Measurements from ENCODE around the gene FARS2.

Gene FARS2

DNA sequence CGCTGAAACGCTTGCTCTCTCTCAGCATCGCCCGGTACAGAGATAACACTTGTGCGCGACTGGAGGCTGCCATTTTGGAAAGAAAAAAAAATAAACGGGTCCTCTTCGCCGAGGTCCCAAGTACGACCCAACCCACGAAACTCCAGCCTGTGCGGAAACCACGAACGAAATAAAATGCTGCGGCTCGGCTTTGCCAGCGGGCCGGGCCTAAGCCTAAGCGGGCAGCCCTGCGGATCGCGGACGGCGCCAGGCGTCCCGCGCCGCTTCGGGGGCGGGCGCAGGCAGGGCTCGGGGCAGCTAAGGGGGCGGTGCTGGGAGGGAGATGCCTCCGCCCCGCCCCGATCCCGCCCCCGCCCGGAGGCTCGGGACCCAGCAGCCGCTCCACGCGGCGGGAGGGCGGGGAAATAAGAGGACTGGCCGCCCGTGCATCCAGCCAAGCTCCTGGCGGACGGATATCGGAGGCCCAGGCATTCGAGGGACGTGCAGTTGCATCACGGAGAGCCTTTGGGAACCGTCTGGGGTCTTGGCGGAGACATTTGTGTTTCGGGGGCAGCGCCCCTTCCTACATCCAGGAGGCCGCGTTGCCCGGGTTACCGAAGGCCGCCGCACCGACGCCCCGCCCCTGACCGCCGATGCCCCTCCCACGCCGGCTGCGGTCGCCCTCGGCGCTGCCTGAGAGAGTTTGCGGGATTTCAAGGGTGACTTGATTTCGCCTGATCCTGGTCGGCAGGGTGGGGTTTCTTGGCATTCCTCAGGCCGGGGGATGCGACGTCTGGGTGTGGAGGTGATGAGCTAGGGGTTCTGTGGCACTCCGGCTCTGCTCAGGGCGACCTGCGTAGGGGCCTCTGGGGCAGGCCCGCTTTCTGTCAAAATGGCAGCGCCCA lies at the start of gene FARS2, which contains the start of gene LYRM4:
Gene FARS2 (plus strand): TSS at position 853 of the 884 bp plus-strand sequence.
Gene LYRM4 (minus strand): TSS at position 290 of the 884 bp plus-strand sequence. CDS start 217 bp downstream, at position 73.
- DNase-seq (ENCODE audit: low read depth): peak; percentile 86

DNA sequence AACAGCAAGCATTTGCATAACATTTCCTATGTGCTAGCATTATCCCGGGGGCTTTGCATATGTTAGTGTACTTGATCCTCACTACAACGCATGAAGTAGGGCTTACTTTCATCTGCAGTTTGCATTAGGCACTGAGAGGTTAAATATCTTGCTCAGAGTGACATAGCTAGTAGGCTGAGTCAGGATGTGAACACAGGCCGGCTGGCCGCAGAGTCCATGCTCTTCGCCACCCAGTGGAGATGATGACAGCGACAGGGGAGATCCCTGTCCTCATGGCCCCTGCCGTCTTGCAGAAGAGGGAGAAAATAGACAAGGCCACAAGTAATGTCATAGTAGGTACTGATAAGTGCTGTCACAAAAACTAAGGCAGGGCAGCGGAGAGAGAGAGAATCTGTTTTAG lies 47.5 kb upstream of the FARS2 start:
- DNase-seq (ENCODE audit: low read depth): no peak

DNA sequence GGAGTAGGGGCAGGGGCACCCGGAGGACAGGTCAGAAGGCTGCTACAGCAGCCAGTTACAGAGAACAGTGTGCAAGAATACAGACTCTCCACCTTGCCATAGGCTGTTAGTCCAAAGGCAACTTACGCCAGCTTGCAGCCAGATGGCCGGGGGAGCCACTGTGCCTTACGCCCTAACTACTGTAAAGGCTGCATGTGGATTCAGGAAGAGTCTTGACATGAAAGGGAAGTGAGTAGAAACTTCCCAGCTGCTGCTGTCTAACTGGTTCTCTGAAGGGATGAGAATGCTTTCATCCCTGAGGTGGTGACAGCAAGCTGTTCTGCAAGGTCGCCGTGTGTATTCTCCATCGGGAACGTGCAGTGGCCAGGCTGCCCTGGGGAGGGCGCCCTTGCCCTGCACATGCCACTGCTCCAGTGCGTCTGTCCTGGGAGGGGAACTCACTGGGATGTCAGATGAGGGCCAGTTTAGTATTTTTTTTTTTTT lies 46.7 kb upstream of the FARS2 start:
- DNase-seq (ENCODE audit: low read depth): no peak

DNA sequence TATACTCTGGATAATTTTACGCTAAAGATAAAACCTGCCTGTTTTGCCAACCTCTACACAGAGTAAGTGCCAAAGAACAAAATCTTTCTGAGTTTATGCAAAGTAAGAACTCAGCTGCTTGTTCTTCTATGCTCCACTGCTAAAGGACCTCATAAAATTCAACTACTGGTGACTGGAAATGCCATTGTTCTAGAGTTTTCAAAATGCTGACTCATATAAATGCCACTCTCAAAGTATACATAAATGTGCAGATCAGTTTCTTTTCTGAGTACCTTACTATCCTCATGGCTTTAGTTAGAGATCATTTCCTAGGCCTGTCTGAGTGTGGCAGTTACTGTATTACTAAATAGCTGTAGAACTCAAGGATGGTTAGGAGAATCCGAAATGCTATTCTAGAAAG lies 46.2 kb upstream of the FARS2 start:
- DNase-seq (ENCODE audit: low read depth): no peak

DNA sequence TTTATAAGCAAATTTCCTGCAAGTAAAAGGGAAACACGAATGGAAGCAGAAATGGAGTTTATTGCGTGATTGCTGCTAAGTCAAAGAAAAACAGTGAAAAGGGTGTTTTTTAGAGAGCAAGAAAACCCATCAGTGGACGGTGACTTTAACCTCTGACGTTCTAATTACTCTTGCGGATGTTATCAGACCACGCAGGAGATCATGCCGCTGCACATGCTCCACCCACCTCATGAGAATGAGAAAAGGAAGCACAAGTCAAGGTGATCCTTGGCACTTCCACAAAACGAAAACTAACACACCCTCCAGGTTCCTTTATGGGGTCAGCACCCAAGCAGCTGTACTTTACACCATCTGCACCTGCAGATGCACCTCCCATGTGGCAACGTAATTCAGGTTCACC lies 45.5 kb upstream of the FARS2 start:
- no peak for DNase-seq (ENCODE audit: low read depth)

DNA sequence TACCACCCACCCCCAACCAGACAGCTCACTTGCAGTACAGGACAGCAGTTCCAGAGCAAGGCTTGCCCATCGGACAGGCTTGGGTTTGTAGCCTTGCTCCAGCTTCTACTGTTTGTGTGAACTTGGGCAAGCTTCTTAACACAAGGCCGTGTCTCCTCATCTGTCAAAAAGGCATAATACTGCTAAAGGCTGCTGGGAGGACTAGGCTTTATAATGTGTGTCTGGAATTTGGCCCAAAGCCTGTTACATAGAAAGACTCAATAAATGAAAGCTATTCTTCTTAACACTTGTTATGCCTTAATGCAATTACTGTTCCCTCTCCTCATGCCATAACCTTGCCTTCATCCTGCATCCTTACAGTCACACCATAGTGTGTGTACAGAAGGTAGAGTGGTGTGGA lies 44.0 kb upstream of the FARS2 start:
- DNase-seq (ENCODE audit: low read depth): no peak

DNA sequence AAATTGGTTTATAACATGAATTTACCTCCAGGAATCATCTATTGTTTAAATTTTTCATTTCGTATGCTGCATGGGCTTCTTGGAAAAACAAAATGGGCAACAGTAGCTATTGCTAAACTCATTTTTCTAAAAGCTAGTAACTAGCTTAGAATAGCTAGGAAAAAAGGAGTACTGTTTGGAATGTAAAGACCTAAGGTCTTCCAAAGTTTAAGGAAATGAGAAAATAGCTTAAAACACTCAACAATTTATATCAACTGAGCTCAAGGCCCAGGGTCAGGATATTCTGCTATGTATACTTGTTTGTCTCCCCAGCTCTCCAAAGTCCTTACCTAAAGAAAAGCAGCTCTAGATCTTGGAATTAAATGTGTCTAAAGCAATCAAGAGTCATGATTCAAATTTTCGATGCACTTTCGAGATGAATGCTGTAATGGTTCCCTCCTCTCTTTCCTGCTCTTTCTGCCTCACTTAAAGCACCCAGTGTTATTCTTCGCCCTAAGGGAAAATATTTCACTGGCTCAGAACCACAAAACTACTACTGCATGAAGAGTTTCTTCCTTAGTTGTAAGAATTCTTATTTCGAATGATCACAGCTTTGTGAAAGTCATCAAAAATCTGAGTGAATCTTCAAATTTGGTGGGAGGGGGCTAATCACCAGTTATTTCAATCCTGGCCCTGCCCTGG lies 42.2 kb upstream of the FARS2 start:
- no peak for DNase-seq (ENCODE audit: low read depth)

DNA sequence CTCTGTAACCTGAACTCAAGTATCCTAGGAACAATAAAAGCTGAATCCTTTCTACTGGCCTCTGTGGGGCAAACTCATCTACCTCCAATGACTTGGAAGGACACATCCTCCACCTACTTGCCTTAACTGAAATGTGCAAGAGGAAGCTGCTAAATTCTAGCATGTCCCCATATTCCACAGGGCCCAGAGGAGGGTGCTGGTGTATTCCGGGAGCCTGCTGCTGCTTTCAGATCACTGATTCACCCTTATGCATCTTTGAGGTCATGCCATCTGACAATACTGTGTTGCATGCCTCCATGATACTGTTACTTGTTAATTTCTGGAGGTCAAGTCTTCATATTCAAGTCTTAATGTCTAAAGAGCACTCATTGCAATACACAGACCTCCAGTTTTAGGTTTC lies 40.9 kb upstream of the FARS2 start:
- DNase-seq (ENCODE audit: low read depth): no peak

DNA sequence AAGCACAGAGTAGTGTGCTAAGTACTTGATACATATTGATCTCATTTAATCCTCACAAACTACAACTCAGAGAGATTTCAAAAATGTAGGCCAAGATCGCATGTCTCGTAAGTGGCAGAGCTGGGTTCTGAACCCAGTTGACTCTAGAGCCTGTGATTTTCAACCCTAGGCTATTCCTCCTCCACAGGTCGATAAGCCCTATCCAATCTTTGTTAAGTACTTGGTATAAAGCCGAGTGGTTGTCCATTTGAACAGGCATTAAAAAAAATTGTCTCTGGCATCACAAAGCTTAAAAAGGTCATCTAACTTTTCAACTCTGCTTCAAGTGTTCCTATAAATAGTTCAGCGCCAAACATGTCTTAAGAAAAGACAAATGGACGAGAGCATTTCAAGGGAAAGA lies 38.0 kb upstream of the FARS2 start:
- DNase-seq (ENCODE audit: low read depth): no peak

DNA sequence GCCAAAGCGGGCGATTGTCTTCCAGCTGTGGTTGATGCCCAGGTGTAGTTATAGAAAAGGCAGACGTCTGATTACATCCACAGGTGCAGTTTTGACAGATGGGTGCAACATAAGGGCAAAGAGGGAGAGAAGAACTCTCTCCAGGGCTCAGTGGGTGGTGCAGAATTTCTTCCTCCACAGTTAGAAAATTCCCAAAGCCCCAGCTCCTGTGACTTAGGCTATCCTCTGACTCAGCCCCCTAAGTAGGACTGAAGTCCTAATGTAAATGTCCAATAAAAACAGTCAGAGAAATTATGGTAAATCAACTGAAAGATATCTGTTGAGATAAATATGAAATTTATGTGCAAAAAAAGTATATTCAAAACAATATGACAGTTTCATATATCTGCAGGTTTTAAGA lies 32.0 kb upstream of the FARS2 start:
- DNase-seq (ENCODE audit: low read depth): no peak

DNA sequence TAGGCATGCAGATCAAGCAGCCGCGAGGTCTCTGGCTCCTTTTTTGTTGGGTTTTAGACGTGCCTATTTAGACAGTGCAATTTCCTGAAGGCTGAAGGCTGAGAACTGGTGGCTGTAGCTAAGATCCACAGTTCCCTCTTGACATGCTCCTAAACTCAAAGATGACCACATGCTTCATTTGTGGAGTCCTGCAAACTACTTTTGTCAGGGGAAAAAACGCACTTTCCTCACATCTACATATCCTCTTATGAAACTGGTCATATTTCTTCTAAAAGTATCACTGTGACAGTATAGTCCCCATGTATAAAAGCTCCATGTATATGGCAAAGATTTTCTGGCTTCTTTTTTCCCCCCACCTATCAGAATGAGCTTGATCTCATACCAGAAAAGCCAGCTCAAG lies 31.2 kb upstream of the FARS2 start:
- DNase-seq (ENCODE audit: low read depth): no peak

DNA sequence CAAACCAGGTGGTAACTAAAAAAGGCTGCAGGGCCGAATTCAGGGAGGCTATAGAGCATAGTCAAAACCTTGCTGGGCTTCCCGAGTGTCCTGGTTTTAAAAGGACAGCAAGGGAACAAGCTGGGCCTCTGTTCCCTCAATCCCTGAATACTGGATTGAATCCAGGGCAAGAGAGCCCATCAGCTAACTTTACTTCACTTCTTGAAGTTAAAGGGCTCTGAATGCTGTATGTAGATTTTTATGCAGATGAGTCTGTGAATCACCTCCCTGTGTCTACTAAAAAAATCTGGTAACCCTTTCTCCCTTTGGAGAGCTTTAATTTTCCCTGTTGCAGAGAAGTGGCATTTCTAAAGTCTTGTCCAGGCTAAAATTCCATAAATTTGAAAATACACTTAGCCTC lies 30.0 kb upstream of the FARS2 start:
- no peak for DNase-seq (ENCODE audit: low read depth)

DNA sequence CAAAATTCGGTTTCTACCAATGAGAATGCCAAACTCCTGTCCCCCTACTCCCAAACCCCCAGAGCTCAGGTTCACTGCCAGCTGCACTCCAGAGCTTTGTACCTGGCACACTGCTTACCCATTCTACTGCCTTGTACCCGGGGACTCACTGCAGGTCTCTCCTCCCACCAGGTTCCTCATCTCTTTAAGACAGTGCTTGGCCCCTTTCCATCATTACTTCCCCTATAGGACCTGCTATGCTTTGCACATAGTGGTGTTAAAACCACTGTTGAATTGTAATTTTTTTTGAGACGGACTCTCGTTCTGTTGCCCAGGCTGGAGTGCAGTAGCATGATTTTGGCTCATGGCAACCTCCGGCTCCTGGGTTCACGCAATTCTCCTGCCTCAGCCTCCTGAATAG lies 26.4 kb upstream of the FARS2 start:
- no peak for DNase-seq (ENCODE audit: low read depth)

DNA sequence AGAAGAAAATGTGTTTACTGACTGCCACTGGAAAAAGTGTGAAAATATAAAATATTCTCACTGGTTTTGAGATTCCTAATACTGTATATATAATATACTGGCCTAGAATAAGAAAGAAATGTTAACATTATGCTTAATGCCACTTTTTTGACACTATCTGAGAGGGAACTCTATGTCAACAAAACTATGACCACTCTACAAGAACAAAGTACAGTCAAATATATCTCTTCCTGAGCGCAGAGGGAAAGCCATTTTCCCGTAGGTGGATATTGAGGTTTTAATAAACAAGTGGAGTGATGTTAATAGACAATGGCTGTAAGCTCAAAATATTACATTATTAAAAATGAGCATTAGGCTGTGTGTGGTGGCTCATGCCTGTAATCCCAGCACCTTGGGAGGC lies 25.5 kb upstream of the FARS2 start:
- DNase-seq (ENCODE audit: low read depth): no peak

DNA sequence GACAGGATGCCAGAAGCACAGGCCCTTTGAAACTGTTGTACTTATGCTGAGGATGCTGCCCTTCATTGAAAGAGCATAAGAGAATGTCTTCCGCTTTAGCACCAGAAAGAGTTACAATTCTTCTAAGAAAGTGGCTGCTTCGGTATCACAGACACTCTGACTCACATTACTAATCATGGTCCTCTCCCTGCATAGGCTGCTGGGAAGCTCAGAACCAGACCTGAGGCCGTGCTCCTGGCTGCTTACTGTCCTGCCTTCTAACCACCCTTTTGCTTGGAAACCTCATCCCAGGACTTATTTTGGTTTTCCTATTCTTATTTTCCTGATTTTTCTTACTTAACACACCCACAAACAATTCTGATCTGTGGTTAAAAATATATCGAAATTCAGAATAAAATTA lies 23.5 kb upstream of the FARS2 start:
- no peak for DNase-seq (ENCODE audit: low read depth)

DNA sequence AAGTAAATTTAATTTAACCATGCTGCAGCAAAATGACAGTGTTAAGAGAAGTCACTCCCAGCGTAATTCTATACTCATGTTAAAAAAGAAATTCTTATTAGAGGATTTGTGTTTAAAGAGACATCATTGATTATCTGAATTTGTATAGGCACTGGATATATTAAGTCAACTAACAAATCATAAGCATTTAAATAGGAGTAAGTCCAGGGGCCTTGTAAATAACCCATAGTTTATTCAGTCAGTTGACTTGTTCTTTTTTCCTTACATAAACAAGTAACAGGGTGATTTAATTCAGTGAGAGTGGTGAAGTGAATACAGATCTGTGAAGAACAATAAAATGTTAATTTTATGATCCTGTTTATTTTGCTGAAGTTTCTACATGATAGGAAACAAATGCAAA lies 23.0 kb upstream of the FARS2 start:
- DNase-seq (ENCODE audit: low read depth): no peak

DNA sequence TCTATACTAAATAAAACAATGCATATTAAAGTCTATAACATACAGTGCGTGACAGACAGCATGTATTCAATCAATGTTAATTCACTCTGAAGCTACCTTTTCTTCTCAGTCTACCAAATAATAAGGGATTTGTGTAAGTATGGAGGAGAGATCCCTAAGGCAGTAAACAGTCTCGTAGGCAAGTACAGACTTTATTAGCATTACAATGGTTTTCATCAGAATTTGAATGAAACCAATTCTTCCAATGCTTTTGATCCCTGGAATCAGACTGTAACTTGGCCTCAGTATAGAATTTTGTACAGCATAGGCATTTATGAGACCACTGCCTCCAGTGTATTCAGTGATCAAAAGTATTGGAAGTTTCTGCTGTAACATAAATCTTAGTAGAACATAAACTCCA lies 20.1 kb upstream of the FARS2 start:
- no peak for DNase-seq (ENCODE audit: low read depth)

DNA sequence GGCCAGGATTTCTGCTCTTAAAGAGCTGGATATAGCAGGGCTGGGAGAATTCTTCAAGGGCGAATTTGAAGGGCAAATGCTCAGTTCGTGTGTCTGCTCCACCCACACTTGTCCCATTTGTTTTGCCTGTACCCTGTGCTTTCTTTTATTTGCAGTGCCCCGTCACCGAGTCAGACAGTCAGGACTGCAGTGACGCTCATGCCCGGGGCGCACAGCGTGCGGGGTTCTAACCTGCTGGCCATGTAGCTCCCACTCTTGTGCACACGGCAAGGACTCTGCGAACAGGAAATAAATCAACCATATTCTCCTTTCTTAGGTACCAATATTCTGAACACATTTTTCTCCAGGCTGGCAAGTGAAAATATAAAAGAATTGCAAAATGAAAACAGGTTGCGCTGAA lies 18.2 kb upstream of the FARS2 start:
- no peak for DNase-seq (ENCODE audit: low read depth)

DNA sequence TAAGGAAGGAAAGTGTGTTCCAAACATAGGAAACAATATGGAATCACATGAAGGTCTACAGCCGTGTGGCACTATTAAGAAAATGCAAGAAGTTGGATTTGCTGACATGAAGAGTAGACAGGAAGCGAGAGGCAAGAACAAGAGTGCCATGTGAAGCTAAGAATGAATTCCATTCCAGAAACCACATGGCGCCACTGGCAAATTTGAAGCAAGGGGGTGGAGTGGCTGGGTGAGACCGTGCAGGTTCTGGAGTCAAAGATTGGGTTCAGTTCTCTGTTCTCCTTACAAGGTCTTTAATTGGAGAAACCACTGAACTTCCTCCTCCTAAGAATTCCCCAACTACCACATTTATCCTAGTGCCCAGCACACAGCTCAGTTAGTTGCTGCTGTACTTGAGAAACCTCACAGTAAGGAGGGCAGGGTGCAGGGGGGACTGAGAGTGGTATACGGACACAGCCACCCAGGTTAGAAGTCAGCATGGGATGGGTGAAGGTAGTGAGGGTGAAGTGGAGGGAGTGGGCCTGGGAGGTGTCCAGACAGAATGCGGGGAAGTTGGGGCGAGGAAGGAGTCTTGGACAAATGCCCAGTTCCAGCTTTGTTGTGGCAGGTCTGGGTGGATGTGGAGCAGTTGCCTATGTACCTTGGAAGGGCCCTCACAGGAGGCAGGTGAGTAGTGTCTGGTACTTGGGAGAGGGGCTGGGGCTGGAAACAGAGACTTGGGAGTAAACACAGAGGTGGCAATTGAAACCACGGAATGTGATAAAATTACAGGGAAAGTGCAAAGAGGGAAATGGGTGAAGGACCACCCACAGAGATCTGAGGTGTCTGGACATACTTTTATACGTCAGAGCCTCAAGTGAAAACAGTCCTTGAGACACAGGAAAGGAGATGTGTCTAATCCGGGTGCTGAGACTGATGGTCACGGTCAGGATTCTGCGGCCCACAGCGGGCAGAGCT lies 14.9 kb upstream of the FARS2 start:
- no peak for DNase-seq (ENCODE audit: low read depth)

DNA sequence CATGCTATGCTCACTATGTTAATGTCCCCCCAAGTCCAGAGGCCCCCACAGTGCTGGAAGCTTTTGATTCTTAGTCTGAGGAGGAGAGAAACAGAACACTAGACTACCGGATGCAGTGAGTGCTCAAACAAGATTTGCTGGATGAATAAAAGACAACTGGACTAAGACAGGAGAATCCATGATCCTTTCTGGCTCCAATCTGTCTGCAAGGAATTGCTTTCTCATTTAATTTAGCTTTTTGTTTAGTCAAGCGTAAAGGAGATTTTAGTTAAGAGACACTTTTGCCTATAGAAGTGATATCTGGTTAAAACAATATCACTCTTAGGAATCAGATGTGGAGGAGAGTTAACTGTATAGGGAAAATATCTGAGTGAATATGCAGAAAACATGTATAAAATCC lies 14.1 kb upstream of the FARS2 start:
- no peak for DNase-seq (ENCODE audit: low read depth)

DNA sequence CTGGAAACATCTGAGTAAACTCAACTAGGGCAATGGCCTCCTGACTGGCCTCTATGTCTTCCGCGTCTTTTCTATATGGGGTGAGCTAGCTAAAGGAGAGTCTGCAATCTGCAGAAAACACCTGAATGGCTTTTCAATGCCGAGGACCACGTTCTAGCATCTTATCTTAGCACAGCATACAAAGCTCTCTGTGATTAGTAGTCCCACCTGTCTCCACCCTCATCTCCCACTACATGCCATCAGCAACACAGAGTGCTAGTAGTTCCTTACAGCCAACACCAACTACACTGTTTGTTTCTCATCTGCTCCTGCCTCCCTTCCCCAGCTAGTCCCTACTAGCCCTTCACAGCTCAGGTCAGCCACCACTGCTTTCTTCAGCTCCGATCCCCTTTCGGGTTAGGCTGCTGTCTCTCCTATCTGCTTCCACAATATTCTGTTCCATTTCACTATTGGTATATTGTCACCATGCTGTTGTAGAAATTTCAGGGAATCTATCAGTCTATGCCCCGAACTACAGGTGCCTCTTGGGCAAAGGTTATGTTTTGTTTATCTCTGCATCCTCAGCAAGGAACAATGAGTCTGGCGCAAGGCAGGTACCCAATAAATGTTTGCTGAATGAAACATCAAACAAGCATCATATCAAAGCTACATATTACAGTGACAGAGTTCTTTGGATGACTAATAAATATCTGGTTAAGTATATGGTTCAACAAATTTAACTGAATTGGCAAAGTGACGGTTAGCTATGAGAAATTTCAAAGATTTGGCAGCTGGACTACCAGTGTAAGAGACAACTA lies 12.8 kb upstream of the FARS2 start:
- no peak for DNase-seq (ENCODE audit: low read depth)
